Measurements from ENCODE around the gene NUDT6. TPM values are rescaled to one million over a fixed set of nuclear protein-coding genes. Genes with fewer than 3 reads are reported as not detected.

Gene NUDT6
- polyA plus RNA-seq, 3 donors = 3.1 to 17.0 (median 9.6) TPM

GRCh38 chr4:122920473-122920872 is 1.9 kb downstream of the NUDT6 start:
- no peak overlapping the region for H3K27ac ChIP-seq (ENCODE audit: low read depth, low read length)
- 62 to 90% (median 89%) methylated on average over 5 of the region's 5 CpGs for WGBS, 3 donors

GRCh38 chr4:122917731-122918130 is 4.7 kb downstream of the NUDT6 start:
- 81 to 87% (median 85%) methylated on average over 5 of the region's 5 CpGs for WGBS, 3 donors

GRCh38 chr4:122914938-122915337 is 7.5 kb downstream of the NUDT6 start:
- H3K27ac ChIP-seq (ENCODE audit: low read depth, low read length) = no peak overlapping the region
- 77 to 96% (median 80%) methylated on average over 3 of the region's 3 CpGs for WGBS, 3 donors

More at GRCh38 chr4:122917731-122918130, 4.7 kb downstream of the NUDT6 start:
- no peak overlapping the region for H3K27ac ChIP-seq (ENCODE audit: low read depth, low read length)

DNA sequence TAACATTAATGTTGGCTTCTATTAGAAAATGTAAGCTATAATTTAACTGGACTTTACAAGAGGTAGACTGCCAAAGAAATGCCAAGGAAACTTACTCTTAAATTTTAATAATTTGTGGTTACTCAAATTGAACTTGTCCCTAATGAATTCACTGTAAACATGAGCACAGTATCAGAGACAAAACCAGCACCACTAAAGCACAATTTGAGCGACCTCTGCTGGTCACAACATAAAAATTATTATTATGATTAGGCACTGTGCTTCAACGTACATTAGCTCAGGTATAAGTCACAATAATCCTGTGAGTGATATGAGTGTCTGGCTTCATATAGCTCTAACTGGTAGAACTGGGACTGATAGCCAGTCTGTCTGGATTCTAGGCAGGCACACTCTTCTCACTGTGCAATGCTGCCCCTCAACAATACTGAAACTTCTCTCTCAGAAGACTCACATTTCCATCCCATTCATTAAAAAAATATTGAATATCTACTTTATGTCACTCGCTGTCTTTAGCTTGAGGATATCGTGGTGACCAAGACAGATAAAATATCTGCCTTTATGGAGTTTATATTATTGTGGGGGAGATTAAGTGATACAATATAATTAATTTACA is 8.0 kb downstream of the NUDT6 start:
- H3K27ac ChIP-seq (ENCODE audit: low read depth, low read length) = no peak overlapping the region
- WGBS, 3 donors = 38 to 48% (median 40%) methylated on average over 4 of the region's 4 CpGs

DNA sequence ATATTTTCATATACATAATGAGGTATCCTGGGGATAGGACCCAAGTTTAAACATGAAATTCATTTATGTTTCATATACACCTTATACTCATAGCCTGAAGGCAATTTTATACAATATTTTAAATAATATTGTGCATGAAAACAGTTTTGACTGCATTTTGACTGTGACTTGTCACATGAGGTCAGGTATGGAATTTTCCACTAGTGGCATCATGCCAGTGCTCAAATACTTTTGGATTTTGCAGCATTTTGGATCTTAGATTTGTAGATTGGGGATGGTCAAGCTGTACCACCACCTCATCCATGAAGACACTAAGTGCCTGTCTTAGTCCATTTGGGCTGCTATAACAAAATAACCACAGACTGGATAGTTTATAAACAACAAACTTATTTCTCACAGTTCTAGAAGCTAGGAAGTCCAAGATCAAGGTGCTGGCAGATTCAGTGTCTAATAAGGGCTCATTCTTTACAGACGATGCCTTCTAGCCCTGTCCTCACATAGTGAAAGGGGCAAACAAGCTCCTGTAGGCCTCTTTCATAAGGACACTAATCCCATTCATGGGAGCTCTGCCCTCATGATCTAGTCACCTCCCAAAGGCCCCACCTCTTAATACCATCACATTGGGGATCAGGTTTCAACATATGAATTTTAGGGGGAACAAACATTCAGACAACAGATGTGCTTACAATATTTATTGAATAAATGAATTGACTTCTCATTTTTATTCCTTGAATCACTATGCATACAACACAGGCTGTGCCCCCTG is 9.4 kb downstream of the NUDT6 start:
- H3K27ac ChIP-seq (ENCODE audit: low read depth, low read length) = no peak overlapping the region
- 78 to 96% (median 86%) methylated on average over 1 of the region's 1 CpG for WGBS, 3 donors

- WGBS, 3 donors = 66 to 91% (median 68%) methylated on average over 1 of the region's 1 CpG
- no peak overlapping the region for H3K27ac ChIP-seq (ENCODE audit: low read depth, low read length)
These were observed 10.8 kb downstream of the NUDT6 start for GRCh38 chr4:122911588-122911987.

- H3K27ac ChIP-seq (ENCODE audit: low read depth, low read length) = no peak overlapping the region
- WGBS, 3 donors = 73 to 93% (median 73%) methylated on average over 2 of the region's 2 CpGs
These were observed 12.7 kb downstream of the NUDT6 start for GRCh38 chr4:122909683-122910082.

DNA sequence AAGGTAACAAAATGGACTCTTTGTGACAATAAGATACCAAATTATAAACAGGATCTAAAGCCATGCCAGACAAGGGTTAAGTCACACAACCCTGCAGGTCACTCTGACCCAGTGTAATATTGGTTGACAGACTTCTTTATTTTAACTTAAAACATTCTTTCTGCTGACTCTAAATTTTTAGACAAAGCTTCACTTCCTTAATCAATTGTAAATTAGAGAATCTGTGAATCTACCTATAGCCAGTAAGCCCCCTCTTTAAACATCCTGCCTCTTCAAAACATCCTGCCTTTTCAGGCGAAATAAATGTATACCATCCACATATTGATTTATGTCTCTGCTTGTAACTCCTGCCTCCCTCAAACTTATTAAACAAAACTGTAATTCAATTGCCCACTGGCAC is 14.2 kb downstream of the NUDT6 start:
- no peak overlapping the region for H3K27ac ChIP-seq (ENCODE audit: low read depth, low read length)
- 81 to 98% (median 94%) methylated on average over 1 of the region's 1 CpG for WGBS, 3 donors

- 89 to 95% (median 95%) methylated on average over 7 of the region's 7 CpGs for WGBS, 3 donors
- H3K27ac ChIP-seq (ENCODE audit: low read depth, low read length) = no peak overlapping the region
These were observed 15.5 kb downstream of the NUDT6 start for GRCh38 chr4:122906859-122907305.

DNA sequence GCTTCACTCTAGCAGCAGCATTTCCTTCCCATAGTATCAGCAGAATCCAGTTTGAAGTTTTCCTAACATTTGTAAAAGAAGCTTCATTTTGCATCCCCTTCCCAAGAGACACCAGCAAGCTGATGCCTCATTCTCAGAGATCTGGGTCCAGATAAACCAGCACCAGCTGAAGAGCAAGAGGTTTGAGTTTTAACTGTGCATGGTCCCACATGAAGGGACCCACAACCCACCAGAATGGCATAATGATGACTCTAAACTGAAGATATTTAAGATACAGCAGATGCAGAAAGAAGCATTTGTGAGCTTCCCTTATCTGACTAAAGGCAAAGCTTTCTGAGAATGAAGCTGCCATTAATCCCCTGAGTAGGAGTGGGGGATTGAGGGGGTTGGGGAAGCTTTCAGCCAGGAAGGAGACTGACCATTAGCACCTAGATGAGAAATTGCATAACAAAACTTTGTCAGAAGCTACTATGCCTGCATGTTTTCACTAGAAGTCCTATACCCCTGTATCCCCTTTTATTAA is 18.6 kb downstream of the NUDT6 start:
- H3K27ac ChIP-seq (ENCODE audit: low read depth, low read length) = no peak overlapping the region

DNA sequence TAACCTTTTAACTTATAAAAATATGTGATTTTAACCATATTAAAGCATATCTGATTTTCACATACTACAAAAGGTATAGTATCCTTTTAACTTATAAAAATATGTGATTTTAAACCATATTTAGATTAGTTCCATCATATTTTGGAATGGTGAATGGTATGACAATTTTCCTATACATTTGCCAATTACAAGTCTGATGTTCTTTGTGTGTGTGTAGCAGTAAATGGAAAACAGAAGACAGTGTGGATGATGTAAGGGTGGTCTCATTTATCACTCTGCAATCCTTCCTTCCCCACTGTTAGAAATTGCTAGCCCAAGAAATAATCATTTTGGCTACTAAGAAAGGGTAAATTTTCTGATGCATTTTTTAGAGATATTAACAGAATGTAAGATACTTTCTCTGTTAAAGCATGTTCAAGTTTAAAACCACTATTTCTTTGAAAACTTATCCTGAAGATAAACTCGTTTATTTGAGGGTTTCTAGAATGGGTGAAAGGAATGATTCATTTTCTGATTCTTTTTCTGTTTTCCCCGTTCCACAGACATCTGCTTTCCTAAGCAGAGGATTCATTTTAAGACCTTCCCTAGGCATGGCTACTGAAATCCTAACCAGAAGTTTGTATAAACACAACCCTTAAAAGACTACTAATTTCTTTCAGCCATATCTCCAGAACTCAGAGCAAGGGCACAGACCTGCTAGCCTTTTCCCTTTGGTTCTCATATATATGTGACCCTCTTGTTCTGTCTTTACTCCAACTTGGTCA is 21.0 kb downstream of the NUDT6 start:
- 72 to 82% (median 74%) methylated on average over 2 of the region's 2 CpGs for WGBS, 3 donors
- no peak overlapping the region for H3K27ac ChIP-seq (ENCODE audit: low read depth, low read length)

GRCh38 chr4:122900314-122900713 is 22.1 kb downstream of the NUDT6 start:
- H3K27ac ChIP-seq (ENCODE audit: low read depth, low read length) = no peak overlapping the region
- 88 to 94% (median 88%) methylated on average over 3 of the region's 3 CpGs for WGBS, 3 donors

- WGBS, 3 donors = 81 to 97% (median 96%) methylated on average over 7 of the region's 7 CpGs
- no peak overlapping the region for H3K27ac ChIP-seq (ENCODE audit: low read depth, low read length)
These were observed 22.7 kb downstream of the NUDT6 start for GRCh38 chr4:122899682-122900081.

DNA sequence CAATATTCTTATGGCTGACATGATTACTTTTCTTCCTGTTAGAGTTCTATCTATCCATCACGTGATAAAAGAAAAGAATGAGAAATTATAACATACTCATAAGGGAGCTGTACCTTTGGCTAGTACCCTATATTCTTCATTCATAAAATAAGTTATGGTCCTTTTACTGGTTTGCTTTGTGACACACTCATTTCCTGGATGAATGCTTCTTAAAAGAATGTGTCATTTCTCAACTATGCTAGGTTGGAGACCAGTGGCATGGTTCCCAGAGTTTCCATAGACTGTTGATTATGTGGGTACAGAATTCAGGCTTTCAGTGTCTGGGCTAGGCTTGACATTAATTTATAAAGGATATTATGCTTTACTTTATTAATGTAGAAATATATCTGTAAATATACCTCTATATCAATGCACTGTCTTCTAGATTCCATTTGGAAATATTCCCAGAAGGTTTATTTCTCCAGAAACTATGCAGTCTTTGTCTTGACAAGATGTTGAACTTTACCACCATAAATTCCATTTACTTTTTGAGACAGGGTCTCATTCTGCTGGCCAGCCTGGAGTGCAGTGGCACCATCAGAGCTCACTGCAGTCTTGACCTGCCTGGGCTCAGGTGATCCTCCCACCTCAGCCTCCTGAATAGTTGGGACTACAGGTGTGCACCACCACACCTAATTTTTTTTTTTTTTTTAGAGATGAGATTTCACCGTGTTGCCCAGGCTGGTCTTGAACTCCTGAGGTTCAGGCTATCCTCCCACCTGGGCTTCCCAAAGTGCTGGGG is 23.8 kb downstream of the NUDT6 start:
- no peak overlapping the region for H3K27ac ChIP-seq (ENCODE audit: low read depth, low read length)

DNA sequence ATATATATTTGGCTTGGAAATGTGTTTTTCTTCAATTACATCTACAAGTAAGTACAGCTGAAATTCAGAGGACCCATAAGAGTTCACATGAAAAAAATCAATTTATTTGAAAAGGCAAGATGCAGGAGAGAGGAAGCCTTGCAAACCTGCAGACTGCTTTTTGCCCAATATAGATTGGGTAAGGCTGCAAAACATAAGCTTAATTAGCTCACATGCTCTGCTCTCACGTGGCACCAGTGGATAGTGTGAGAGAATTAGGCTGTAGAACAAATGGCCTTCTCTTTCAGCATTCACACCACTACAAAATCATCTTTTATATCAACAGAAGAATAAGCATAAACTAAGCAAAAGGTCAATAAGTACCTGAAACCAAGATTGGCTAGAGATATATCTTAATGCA is 26.1 kb downstream of the NUDT6 start:
- H3K27ac ChIP-seq (ENCODE audit: low read depth, low read length) = no peak overlapping the region
- 59 to 82% (median 72%) methylated on average over 1 of the region's 1 CpG for WGBS, 3 donors

More for the DNA sequence above, 23.8 kb downstream of the NUDT6 start:
- 86 to 89% (median 87%) methylated on average over 2 of the region's 2 CpGs for WGBS, 3 donors

DNA sequence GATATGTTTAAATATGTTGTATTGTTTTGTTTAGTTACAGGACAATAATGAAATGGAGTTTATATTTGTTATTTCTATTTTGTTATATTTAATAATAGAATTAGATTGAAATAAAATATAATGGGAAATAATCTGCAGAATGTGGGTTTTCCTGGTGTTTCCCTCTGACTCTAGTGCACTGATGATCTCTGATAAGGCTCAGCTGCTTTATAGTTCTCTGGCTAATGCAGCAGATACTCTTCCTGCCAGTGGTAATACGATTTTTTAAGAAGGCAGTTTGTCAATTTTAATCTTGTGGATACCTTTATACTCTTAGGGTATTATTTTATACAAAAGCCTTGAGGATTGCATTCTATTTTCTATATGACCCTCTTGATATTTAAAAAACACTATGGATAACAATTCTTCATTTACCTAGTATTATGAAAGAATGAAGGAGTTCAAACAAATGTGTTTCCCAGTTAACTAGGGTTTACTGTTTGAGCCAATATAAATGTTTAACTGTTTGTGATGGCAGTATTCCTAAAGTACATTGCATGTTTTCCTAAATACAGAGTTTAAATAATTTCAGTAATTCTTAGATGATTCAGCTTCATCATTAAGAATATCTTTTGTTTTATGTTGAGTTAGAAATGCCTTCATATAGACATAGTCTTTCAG is 26.9 kb downstream of the NUDT6 start:
- H3K27ac ChIP-seq (ENCODE audit: low read depth, low read length) = no peak overlapping the region
- WGBS, 3 donors = 50 to 68% (median 56%) methylated on average over 1 of the region's 1 CpG

DNA sequence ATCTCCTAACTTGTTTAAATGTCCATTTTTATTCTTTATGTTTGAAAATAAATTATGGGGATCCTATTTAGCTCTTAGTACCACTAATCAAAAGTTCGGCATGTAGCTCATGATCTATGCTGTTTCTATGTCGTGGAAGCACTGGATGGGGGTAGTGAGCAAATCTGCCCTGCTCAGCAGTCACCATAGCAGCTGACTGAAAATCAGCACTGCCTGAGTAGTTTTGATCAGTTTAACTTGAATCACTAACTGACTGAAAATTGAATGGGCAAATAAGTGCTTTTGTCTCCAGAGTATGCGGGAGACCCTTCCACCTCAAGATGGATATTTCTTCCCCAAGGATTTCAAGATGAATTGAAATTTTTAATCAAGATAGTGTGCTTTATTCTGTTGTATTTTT is 27.6 kb downstream of the NUDT6 start:
- 91 to 97% (median 96%) methylated on average over 3 of the region's 3 CpGs for WGBS, 3 donors
- H3K27ac ChIP-seq (ENCODE audit: low read depth, low read length) = no peak overlapping the region

All from adipose tissue (tissue), 3 donors.